NCI-H1436 treated with DMSO at 0.1 percent for 48 hours (cell line): ENCODE data around the gene NPRL2.

Experiments
- DNase-seq: peaks from one replicate; lab custom pipeline; 2025; lab: John Stamatoyannopoulos, UW

NPRL2 gene

DNA sequence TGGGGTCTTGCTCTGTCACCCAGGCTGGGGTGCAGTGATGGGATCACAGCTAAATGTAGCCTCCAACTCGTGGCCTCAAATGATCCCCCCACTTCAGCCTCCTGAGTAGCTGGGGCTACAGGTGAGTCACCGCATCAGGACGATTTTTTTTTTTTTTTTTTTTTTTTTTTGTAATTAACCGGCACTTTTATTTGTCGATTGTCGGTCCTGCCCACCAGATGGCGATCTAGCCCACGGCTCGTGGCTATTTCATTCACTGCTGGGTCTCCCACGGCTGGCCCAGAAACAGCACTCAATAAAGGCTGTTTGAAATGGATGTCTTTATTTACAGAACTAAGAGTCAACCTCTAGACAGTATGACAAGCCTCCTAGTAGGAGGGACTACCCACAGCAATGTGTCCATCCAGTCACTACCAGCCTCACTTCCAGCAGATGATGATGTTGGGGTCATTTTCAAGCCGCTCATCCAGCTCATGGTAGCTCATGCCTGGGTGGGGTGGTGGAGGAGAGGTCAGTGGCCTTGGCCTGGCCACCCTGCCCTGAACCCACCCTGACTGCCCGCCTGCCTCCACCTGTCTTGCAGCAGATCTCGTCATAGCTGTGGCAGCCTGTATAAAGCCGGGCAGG is 3.3 kb downstream of the NPRL2 start:
- DNase-seq = no peak

DNA sequence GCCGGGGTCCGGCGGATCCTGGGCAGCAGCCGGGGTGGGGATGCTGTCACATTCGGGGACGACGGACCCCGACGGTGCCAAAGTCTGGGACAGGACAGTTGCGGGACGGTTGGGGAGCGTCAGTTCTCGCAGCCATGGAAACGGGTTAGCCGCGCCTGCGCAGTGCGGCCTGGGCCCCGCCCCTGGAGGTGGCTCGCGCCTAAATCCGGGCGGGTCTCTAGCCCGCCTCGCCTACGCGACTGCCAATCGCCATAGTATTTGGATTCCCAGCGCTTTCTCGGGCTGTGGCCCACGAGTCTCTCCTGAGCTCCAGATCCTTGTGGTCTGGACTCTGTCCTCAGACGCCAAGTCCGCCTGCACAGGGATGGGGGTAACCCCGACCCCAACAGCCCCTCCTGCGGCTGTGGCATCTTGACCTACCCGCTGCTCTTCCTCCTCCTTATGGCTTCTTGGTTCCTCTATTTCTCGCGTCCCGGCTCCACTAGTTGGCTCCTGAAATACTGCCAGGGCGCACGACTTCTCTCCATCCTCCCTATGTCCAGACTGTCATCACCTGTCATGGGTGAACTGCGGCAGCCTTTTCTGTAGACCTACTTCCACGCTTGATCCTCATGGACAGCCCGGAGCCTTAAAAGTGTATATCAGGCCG is 4.9 kb downstream of the NPRL2 start, which contains the start of gene ZMYND10:
Gene ZMYND10 (minus strand): TSS at position 147 of the 649 bp plus-strand sequence. CDS start 153 bp downstream, outside the sequence.
- DNase-seq = no peak

DNA sequence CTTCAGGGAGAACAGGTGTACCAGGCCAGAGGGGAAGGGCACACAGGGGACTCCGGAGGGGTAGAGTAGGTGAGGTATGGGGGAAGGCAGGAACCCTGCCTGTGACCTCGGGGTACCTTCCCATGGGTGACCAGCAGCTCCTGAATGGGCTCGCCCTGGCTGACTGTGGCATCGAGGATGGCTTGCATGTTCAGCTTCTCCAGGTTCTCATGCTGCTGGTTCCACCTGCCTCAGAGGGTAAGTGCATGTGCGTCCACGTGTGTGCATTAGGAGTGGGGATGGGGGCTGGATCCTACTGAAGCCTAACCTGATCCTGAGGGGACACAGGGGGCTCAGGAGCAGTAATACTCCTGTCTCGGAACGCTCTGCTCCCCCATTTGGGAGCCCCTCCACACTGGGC is 5.6 kb downstream of the NPRL2 start:
- no peak for DNase-seq

DNA sequence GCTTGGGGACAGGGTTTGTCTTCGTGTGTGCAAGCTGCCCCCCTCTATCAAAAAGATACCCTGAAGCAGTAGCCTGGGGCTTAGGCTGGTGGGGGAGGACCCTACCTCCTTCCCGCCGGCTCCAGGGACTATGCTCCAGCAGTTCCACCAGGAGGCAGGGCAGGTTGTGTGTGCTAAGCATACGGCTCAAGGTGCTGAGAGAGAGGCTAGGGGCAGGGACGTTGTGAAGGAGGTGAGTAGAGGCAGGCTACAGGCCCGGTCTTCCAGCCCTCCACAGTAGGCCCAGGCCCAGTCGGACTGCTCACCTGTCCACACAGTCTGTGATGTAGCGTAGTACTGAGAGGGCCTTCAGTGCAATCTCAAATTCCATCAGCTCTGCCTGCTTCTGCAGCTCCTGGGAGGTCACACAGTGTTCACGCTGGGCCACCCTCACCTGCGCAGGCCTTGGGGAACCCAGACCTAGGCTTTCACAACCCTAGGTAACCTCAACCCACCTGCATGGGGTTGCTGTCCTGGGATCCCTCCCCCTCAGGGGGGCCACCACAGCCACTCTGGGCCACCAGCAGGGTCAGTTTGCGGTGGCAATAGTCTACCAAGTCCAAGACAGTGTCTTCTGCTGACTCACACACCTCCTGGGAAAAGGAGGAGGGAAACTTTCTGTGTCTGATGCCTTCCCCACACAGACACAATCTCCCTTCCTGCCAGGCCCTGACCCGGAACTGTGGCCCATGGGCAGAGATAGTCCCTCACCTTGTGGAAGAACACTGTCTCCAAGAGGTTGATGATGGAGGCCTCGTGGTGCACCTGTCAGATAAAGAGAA is 7.6 kb downstream of the NPRL2 start:
- DNase-seq = no peak

DNA sequence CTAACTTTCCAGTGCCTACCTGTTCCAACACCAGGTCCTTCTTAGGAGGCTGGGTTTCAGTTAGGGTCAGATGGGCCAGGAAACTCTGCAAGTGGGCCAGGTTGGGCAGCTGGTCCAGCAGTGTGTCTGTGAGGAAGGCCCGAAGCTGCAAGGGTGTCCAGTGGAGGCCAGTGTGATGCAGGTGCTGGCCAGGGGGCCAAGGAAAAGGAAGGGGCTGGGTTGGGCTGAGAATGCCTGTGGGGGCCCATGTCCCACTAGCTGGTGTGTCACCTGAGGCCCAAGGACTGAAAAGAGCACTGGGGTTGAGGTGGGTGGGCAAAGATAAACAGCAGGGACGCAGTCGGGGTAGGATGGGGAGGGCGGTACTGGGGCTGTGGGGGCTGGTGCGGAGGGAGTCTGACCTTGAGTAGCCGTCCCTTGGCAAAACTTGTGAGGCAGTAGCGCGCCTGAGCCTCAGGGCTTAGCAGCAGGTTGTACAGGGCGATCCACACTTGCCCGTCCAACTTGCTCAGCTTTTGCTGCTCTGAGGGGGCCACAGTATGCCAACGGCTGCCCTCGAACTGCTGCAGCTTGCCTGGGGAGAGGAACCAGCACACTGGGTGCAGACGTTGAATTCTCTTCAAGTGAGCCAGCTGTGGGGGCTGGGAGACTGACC is 8.5 kb downstream of the NPRL2 start:
- no peak for DNase-seq

- DNase-seq = no peak
Observed at GRCh38 chr3:50341537-50341936, 9.0 kb downstream of the NPRL2 start.

DNA sequence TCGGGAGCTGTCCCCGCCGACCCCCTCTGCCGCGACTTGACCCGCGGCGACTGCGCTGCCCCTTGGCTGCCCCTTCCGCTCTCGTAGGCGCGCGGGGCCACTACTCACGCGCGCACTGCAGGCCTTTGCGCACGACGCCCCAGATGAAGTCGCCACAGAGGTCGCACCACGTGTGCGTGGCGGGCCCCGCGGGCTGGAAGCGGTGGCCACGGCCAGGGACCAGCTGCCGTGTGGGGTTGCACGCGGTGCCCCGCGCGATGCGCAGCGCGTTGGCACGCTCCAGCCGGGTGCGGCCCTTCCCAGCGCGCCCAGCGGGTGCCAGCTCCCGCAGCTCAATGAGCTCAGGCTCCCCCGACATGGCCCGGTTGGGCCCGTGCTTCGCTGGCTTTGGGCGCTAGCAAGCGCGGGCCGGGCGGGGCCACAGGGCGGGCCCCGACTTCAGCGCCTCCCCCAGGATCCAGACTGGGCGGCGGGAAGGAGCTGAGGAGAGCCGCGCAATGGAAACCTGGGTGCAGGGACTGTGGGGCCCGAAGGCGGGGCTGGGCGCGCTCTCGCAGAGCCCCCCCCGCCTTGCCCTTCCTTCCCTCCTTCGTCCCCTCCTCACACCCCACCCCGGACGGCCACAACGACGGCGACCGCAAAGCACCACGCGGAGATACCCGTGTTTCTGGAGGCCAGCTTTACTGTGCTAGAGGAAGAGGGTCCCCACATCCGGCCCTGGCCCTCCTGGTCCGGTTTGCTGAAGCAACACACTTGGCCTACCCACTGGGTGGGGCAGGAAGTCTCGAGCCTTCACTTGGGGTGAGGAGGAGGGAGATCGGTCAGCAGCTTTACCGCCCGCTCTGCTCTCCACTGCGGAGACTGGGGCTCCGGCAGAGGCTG is 9.9 kb downstream of the NPRL2 start, which contains the start of gene RASSF1:
Gene RASSF1 (minus strand): TSS at position 389 of the 882 bp plus-strand sequence. CDS start 31 bp downstream, at position 358.
- no peak for DNase-seq

GRCh38 chr3:50340147-50340447 is 10.5 kb downstream of the NPRL2 start:
- DNase-seq = no peak

- no peak for DNase-seq
Observed at GRCh38 chr3:50339485-50340146, 11.0 kb downstream of the NPRL2 start.

DNA sequence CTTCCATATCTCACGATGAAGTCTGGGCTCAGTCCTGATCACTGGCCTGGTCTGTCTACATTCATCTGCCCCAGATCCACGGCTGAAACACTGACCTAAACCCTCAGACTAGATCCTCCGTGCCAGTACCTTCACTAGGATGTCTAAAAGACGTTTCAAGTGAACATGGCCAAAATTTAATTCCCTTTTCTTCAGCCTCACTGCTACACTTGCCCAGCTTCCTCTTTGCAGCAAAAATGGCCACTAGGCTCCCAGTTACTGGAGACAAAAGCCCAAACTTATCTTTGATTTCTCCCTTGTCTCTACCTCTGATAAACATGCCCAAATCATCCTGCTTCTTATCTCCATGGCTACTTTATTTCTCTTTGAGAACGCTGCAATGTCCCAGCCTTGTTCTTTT is 11.6 kb downstream of the NPRL2 start:
- no peak for DNase-seq

- peak; percentile 79 for DNase-seq
Observed at GRCh38 chr3:50337175-50337861, 13.3 kb downstream of the NPRL2 start.

GRCh38 chr3:50336452-50337174 is 14.0 kb downstream of the NPRL2 start:
- no peak for DNase-seq

- DNase-seq = no peak
Observed at GRCh38 chr3:50334339-50335075, 16.1 kb downstream of the NPRL2 start.

DNA sequence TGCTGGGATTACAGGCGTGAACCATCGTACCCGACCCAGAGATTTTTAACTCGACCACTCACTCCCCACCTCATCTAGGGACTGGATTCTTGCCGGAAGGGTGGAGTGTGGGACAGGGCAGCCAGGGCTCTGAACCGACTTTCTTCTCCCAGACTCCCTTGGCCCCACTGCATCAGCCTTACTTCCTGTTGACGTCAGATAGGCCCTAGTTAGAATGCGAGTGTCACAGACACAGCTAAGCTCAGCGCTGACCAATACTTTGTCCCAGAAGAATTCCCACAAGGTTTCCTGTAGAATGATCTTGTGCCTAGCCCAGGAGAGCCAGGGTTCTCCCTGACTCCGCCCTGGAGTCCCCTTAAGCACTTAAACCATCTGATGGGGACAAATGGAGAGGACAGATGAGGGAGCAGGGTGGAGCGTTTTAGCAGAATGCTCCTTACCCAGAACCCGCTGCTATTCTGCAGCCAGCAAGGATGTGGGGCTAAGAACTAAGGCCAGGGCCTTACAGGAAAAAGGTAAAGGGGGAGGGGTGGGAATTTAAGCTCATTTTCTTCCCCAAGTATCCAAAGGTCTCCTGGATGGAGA is 16.7 kb downstream of the NPRL2 start:
- no peak for DNase-seq

DNA sequence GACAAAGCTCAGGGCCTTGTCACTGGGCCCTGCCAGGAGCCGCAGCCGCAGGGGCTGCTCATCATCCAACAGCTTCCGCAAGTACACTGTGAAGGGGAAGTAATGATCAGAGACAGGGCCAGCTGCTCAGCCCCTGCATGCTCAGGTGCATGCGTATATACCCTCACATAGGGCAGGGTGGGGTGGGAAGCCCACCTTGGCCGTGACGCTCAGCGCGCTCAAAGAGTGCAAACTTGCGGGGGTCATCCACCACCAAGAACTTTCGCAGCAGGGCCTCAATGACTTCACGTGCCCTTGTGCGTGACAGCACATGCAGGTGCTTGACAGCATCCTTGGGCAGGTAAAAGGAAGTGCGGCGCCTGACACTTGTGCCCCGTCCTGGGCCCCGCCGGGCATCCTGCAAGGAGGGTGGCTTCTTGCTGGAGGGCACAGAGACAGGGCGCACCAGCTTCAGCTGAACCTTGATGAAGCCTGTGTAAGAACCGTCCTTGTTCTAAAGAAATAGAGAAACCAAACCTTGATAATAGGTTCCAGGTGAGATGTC is 19.1 kb downstream of the NPRL2 start:
- no peak for DNase-seq

DNA sequence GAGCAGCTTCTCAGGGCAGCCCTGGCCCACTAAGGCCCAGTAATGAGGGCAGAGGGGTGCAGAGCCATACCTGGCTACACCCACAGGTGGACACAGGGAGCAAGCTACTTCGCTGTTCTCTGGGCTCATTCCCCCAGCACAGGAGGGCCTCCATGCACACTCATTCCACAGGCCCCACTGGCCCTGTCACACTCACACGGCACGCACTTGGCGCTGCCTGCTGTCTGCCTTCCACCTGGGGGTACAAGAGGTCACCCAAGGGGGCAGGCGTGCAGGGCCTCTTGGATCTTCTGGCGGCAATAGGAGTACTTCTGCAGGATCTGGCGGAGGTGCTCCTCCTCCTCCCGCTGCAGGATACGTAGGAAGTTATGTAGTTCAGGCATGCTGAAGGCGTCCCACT is 20.2 kb downstream of the NPRL2 start:
- no peak for DNase-seq

GRCh38 chr3:50327943-50328691 is 22.5 kb downstream of the NPRL2 start, which contains the start of gene TUSC2:
TUSC2 (minus strand) TSS chr3:50328223; CDS start chr3:50328099, 124 bp downstream.
- DNase-seq = no peak
